Stimulated activated naive B cell treated with anti-CD40 and anti-IgM and Interleukin-4, amounts not matched to agents 10 μg/mL and 1 μg/mL and 100 μg/mL, for 72 hours (primary cell): ENCODE results near the gene OSBPL10.

ENCODE experiments used
- ATAC-seq, 2 donors: fragments of 150-1000 bp; cut with Tn5 transposase; replicated peaks; 2 replicates each; pipeline ENCODE4 v1.10.0; 2021; ENCODE audit warnings: moderate library complexity in 1 of 2
- DNase-seq: peaks from one replicate; pipeline ENCODE4 v3.0.0; 2021
- H3K27ac Mint-ChIP-seq: one replicate; pipeline ENCODE4 v1.8.0; 2022; ENCODE audit warnings: mild to moderate bottlenecking, mixed read lengths
- H3K27me3 Mint-ChIP-seq, 2 donors: one replicate each; pipeline ENCODE4 v1.8.0; 2022; ENCODE audit warnings: mixed read lengths in 2 of 2
- H3K36me3 Mint-ChIP-seq, 2 donors: one replicate each; pipeline ENCODE4 v1.8.0; 2022; ENCODE audit warnings: mixed read lengths in 2 of 2, mild to moderate bottlenecking in 1 of 2
- H3K4me1 Mint-ChIP-seq, 2 donors: one replicate each; pipeline ENCODE4 v1.8.0; 2022; ENCODE audit warnings: mixed read lengths in 2 of 2, mild to moderate bottlenecking in 1 of 2
- H3K4me3 Mint-ChIP-seq, 2 donors: one replicate each; pipeline ENCODE4 v1.8.0; 2022; ENCODE audit warnings: mild to moderate bottlenecking in 2 of 2, mixed read lengths in 2 of 2, moderate library complexity in 1 of 2
- H3K9me3 Mint-ChIP-seq, 2 donors: one replicate each; pipeline ENCODE4 v1.8.0; 2022; ENCODE audit warnings: mixed read lengths in 2 of 2, mild to moderate bottlenecking in 1 of 2

OSBPL10 gene

GRCh38 chr3:31848911-31849310 is 132.2 kb downstream of the OSBPL10 start:
- H3K4me3 Mint-ChIP-seq: no peak overlapping the region
- no peaks in the 10 kb centered on the region for H3K9me3 Mint-ChIP-seq
- H3K27ac Mint-ChIP-seq: peak overlapping the region; percentile 28
- DNase-seq (no peak), ATAC-seq (no peak)
- peaks cover 35 to 56% of the 10 kb centered on the region in 2 donors for H3K36me3 Mint-ChIP-seq
- peaks cover 53 to 69% of the 10 kb centered on the region in 2 donors for H3K4me1 Mint-ChIP-seq
- no peaks in the 10 kb centered on the region for H3K27me3 Mint-ChIP-seq

DNA sequence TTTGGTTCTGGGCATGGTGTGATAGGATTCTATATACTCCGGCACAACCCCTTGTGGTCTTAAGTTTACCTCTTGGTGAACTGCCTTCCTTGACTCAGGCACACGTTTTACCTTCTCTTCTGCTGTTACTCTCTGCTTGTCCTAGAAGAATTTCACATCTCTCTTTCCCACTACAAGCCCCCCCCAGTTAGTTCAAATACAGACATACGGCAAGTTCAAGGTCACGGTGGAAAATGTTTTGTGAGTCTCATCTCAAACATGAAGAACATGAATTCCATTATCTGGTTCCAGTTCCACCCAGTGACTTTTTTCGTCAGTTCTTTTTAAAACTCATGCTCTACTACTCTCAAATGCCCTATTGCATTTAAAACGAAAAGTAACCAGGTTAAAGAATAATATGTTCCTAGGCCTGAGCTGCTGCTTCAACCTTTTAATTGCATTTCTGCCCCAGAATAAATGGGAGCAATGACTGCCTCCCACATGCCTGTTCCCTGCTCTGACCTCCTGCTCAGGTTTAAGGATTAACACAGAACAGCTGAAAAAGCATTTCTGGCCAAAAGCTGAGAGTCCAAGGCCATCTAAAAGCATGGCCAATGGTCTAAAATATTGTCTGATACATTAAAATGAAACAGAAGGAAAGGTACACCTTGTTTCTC is 132.8 kb downstream of the OSBPL10 start:
- Mint-ChIP-seq H3K36me3 (peaks cover 35 to 62% of the 10 kb centered on the region in 2 donors), H3K4me3 (no peak overlapping the region), H3K27me3 (no peaks in the 10 kb centered on the region), H3K9me3 (no peaks in the 10 kb centered on the region), H3K4me1 (peaks cover 54 to 69% of the 10 kb centered on the region in 2 donors), H3K27ac (peak overlapping the region; percentile 28)
- DNase-seq (no peak), ATAC-seq (no peak)

DNA sequence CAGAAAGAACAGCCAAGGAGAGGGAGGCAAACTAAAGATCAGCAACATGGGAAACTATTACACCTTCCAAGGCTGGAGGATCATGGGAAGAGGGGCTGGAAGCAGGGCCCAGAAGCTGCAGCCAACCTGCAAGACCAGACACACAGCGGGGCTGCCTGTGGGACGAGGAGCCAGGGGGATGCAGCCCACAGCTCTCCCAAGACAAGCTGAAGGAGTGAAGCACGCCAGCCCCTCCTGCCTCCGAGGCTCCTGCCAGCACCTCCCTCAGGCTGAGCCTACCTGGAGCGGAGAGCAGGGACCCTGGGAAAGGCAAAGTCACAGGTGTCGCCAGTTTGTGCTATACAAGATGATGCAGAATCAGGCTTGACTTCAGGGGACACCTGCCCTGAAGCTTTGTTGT is 133.3 kb downstream of the OSBPL10 start:
- Mint-ChIP-seq H3K36me3 (peaks cover 35 to 66% of the 10 kb centered on the region in 2 donors), H3K27ac (no peak overlapping the region), H3K4me3 (no peak overlapping the region), H3K9me3 (no peaks in the 10 kb centered on the region), H3K4me1 (peaks cover 53 to 69% of the 10 kb centered on the region in 2 donors), H3K27me3 (no peaks in the 10 kb centered on the region)
- no peak for DNase-seq
- no peak for ATAC-seq

DNA sequence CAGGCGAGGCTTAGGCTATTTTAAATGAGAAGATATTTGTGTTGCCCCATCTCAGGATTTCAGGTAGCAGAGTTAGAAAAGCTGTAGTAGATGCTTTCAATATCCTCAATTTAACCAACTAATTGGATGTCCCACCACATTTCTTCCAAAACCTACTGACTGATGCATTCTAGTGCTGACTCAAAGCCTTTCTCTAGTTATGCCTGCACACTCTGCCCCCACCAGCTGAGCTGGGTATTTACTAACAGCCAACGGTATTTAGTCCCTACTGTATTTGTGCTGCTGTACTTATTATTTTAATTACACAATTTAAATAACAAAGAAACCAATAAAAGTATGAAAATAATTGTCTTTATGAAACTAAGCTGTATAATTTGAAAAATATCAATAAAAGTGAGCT is 139.5 kb downstream of the OSBPL10 start:
- H3K4me1 Mint-ChIP-seq: peaks cover 25 to 40% of the 10 kb centered on the region in 2 donors
- peak in 1 of 2 donors; percentile 57 for ATAC-seq
- no peaks in the 10 kb centered on the region for H3K27me3 Mint-ChIP-seq
- no peak overlapping the region for H3K4me3 Mint-ChIP-seq
- no peak for DNase-seq
- peaks cover 18 to 46% of the 10 kb centered on the region in 2 donors for H3K36me3 Mint-ChIP-seq
- H3K9me3 Mint-ChIP-seq: no peaks in the 10 kb centered on the region
- H3K27ac Mint-ChIP-seq: no peak overlapping the region

GRCh38 chr3:31840252-31840651 is 140.8 kb downstream of the OSBPL10 start:
- peaks cover 16 to 43% of the 10 kb centered on the region in 2 donors for H3K36me3 Mint-ChIP-seq
- peaks cover 28 to 46% of the 10 kb centered on the region in 2 donors for H3K4me1 Mint-ChIP-seq
- H3K9me3 Mint-ChIP-seq: no peaks in the 10 kb centered on the region
- no peak overlapping the region for H3K27ac Mint-ChIP-seq
- DNase-seq (no peak), ATAC-seq (no peak)
- H3K4me3 Mint-ChIP-seq: no peak overlapping the region
- no peaks in the 10 kb centered on the region for H3K27me3 Mint-ChIP-seq

DNA sequence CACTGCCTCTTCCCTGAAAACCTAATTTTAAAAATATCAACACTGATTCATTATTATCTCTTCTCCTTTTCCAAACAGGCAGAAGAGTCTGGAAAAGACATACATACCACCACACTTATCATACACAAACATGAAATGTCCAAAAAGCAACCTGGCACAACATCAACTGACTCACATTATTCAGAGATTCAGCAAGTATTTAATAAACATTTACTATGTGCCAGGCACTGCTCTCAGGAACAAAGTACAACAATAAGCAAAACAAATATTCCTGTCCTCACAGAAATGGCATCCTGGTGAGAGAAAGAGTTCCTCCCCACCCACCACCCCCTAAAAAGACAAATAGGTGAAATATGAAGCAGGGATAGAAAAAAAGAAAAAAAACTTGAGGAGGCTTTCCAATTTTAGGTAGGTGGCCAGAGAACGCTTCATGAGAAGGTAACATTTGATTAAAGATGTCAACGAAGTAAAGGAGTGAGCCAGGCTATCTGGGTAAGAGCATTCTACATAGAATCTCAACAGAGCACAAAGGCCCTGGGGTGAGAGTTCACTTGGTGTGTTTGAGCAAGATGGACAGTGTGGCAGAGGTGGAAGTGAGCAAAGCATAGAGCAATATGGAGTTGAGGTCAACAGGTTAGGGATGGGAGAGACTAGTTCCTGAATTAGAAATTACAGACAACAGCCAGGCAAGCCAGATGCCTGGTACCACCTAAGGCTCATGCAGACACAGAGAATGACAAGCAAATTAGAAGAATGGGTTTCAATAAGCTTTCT is 141.7 kb downstream of the OSBPL10 start:
- H3K4me1 Mint-ChIP-seq: peaks cover 27 to 50% of the 10 kb centered on the region in 2 donors
- DNase-seq: no peak
- H3K27ac Mint-ChIP-seq: no peak overlapping the region
- H3K4me3 Mint-ChIP-seq: no peak overlapping the region
- ATAC-seq: no peak
- H3K36me3 Mint-ChIP-seq: peaks cover 13 to 39% of the 10 kb centered on the region in 2 donors
- H3K27me3 Mint-ChIP-seq: no peaks in the 10 kb centered on the region
- H3K9me3 Mint-ChIP-seq: no peaks in the 10 kb centered on the region

GRCh38 chr3:31836131-31837075 is 144.7 kb downstream of the OSBPL10 start:
- no peaks in the 10 kb centered on the region for H3K9me3 Mint-ChIP-seq
- no peak overlapping the region for H3K27ac Mint-ChIP-seq
- ATAC-seq (no peak), DNase-seq (no peak)
- H3K36me3 Mint-ChIP-seq: peaks cover 14 to 26% of the 10 kb centered on the region in 2 donors
- H3K4me3 Mint-ChIP-seq: no peak overlapping the region
- H3K27me3 Mint-ChIP-seq: no peaks in the 10 kb centered on the region
- peaks cover 22 to 41% of the 10 kb centered on the region in 2 donors for H3K4me1 Mint-ChIP-seq

- DNase-seq: no peak
- no peak overlapping the region for H3K27ac Mint-ChIP-seq
- no peaks in the 10 kb centered on the region for H3K9me3 Mint-ChIP-seq
- ATAC-seq: no peak
- H3K4me1 Mint-ChIP-seq: peaks cover 25 to 42% of the 10 kb centered on the region in 2 donors
- no peak overlapping the region for H3K4me3 Mint-ChIP-seq
- H3K36me3 Mint-ChIP-seq: peaks cover 20 to 28% of the 10 kb centered on the region in 2 donors
- H3K27me3 Mint-ChIP-seq: no peaks in the 10 kb centered on the region
Measured at GRCh38 chr3:31833391-31834190, 147.5 kb downstream of the OSBPL10 start.

DNA sequence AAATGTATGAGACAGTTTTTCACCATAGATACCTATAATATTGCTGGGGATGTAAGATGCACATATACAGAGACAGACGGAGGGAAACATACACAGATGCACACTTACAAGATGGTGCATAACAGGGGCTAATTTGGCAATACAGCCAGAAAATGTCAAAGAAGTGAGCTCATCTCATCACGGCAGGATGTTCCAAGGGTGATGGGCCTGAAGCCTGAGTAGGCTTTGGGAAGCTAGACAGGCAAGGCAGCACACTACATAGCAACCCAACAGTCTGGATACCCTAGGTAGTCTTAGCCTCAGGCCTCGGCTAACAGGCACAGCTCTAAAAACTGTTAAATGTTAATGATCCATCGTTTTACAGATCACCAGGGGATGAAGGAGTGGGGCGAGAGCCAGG is 148.5 kb downstream of the OSBPL10 start:
- Mint-ChIP-seq H3K4me3 (no peak overlapping the region), H3K36me3 (peaks cover 21 to 28% of the 10 kb centered on the region in 2 donors), H3K27me3 (no peaks in the 10 kb centered on the region), H3K4me1 (peaks cover 25 to 42% of the 10 kb centered on the region in 2 donors), H3K27ac (no peak overlapping the region), H3K9me3 (no peaks in the 10 kb centered on the region)
- ATAC-seq (no peak), DNase-seq (no peak)

DNA sequence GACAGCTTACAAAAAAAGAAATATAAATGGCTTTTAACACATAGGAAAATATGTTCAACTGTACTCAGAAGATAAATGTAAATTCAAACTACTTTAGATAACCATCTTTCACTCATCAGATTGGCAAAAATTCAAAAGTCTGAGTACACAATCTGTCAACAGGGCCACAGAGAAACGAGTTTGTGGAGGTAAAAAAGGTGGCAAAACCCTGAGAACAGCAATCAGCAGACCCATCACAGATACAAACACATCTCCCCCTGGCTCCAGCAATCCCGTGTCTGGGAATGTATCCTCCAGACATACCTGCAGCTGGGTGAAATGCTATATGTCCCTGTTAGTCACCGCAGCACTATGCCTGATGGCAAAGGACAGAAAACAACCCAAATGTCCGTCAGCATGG is 149.5 kb downstream of the OSBPL10 start:
- H3K27me3 Mint-ChIP-seq: no peaks in the 10 kb centered on the region
- ATAC-seq: no peak
- H3K27ac Mint-ChIP-seq: no peak overlapping the region
- peaks cover 22 to 33% of the 10 kb centered on the region in 2 donors for H3K36me3 Mint-ChIP-seq
- H3K4me1 Mint-ChIP-seq: peaks cover 21 to 36% of the 10 kb centered on the region in 2 donors
- DNase-seq: no peak
- no peak overlapping the region for H3K4me3 Mint-ChIP-seq
- no peaks in the 10 kb centered on the region for H3K9me3 Mint-ChIP-seq

GRCh38 chr3:31829826-31830426 is 151.1 kb downstream of the OSBPL10 start:
- Mint-ChIP-seq H3K36me3 (peaks cover 23 to 41% of the 10 kb centered on the region in 2 donors), H3K9me3 (no peaks in the 10 kb centered on the region), H3K27me3 (no peaks in the 10 kb centered on the region), H3K4me1 (peaks cover 19 to 28% of the 10 kb centered on the region in 2 donors), H3K4me3 (no peak overlapping the region), H3K27ac (no peak overlapping the region)
- ATAC-seq (no peak), DNase-seq (no peak)

DNA sequence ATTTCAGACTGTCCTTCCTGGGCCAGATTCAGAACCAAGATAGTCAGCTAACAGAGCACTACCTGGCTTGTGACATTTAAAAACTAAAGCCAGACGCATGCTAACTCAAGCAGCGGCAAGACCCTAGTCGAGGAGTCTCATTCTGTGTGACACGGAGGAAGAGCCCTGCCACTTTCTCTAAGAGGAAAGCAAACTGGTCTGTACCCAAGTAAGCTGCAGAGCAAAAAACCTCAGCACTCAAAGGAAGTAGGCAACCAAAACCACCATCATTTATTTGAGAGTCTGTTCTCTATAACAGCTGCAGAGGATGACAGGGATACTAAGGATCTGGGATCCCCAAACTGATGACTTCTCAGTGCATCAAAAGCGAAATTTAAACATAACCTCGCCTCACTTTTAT is 152.1 kb downstream of the OSBPL10 start:
- no peak for DNase-seq
- Mint-ChIP-seq H3K27me3 (no peaks in the 10 kb centered on the region), H3K4me3 (no peak overlapping the region), H3K4me1 (peaks cover 19 to 23% of the 10 kb centered on the region in 2 donors), H3K27ac (peak overlapping the region; percentile 14), H3K36me3 (peaks cover 27 to 46% of the 10 kb centered on the region in 2 donors), H3K9me3 (no peaks in the 10 kb centered on the region)
- no peak for ATAC-seq

- no peak overlapping the region for H3K27ac Mint-ChIP-seq
- DNase-seq: no peak
Measured at GRCh38 chr3:31828007-31828406, 153.1 kb downstream of the OSBPL10 start.

More at GRCh38 chr3:31828007-31828406, 153.1 kb downstream of the OSBPL10 start:
- no peak for ATAC-seq
- peaks cover 29 to 56% of the 10 kb centered on the region in 2 donors for H3K36me3 Mint-ChIP-seq
- no peaks in the 10 kb centered on the region for H3K27me3 Mint-ChIP-seq
- peaks cover 20 to 32% of the 10 kb centered on the region in 2 donors for H3K4me1 Mint-ChIP-seq
- H3K4me3 Mint-ChIP-seq: no peak overlapping the region
- no peaks in the 10 kb centered on the region for H3K9me3 Mint-ChIP-seq
